HG03280 (cell line): ENCODE data around the gene SLC2A2.

Source experiments
- ATAC-seq: cut with Tn5 transposase; IDR thresholded peaks from one replicate; pipeline ENCODE4 v1.9.1; 2021; ENCODE audit warnings: mild to moderate bottlenecking, moderate library complexity; ENCODE audit not compliant: unreplicated experiment

SLC2A2 gene

DNA sequence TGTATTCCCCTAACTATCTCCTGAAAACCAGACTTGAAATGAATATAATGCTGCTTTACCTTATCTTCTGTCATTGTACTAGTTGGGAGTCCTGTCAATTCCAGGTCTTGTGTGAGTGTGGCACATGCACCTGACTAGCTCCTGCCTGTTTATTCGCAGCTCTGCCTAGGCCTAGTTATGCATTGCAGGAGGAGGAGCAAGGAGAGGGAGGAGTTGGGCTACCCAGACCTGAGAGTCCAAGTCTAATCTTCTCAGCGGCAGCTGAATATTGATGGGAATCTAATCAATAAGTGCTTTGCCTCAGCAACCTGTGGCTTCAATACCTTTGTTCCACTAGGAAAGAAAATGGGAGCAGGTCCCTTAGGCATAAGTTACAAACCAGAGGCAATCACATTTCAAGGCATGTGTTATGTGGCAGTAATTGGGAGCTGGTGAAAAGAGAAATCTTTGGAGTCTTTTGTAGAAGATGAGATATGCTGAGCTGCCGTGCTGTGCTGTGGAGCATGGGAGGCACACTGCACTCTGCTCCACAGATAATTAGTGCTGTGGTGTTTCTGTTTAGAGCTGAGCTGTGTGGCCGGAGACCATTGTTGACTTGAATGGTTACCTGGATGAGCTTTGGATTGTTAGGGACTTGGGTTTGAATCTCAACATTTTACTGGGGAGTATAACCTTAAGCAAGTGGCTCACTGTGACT lies at the start of gene SLC2A2:
SLC2A2 (minus strand) TSS at position 124 of the 697 bp plus-strand sequence; CDS start at position 74, 50 bp downstream.
- no peak for ATAC-seq

DNA sequence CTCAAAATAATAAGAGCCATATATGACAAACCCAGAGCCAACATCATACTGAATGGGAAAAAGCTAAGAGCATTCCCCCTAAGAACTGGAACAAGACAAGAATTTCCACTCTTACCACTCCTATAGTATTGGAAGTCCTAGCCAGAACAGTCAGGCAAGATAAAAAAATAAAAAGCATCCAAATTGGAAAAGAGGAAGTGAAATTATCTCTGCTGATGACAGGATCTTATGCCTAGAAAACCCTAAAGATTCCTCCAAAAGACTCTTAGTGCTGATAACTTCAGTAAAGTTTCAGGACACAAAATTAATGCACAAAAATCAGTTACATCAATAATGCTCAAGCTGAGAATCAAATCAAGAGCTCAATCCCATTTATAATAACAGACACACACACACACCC lies 45.9 kb upstream of the SLC2A2 start:
- ATAC-seq, result no peak

GRCh38 chr3:171068658-171069057 lies 42.1 kb upstream of the SLC2A2 start:
- ATAC-seq, result no peak

DNA sequence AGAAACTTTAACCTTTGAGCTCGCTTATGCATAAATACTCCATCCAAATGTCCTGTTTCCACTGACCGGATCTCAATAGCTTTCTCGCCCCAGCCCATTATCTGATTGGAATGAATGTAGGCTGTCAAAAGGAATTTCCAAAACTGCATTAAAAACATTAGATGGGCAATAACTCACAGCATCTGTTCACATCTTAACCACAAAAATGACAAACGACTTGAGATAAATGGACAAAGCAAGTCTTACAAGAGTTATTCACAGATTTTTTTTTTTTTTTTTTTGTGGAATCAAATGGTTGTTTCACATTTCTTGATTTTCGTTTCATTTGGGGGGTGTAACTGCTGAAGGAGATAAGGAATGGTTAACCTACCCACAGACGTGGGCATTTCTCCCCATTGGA lies 39.7 kb upstream of the SLC2A2 start:
- no peak for ATAC-seq

GRCh38 chr3:171065732-171066131 lies 39.2 kb upstream of the SLC2A2 start:
- no peak for ATAC-seq

DNA sequence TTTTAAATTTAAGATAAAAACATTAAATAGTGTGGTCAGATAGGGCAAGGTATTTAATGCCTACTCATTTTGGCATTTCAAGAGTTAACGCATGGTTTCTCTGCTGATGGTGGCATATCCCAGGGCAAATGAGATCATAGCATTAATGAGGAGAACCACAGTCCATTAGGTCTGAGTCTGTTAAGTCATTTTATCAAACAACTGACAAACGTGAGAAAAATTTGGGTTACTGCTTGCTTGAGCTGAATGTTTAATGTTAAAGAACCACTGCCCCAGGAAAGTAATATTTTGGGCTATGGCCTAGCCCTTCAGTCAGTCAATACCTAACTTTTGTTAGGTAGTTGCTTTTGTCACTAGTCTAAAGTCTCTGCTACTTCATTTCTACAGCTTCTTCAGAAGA lies 37.9 kb upstream of the SLC2A2 start:
- ATAC-seq, result no peak

DNA sequence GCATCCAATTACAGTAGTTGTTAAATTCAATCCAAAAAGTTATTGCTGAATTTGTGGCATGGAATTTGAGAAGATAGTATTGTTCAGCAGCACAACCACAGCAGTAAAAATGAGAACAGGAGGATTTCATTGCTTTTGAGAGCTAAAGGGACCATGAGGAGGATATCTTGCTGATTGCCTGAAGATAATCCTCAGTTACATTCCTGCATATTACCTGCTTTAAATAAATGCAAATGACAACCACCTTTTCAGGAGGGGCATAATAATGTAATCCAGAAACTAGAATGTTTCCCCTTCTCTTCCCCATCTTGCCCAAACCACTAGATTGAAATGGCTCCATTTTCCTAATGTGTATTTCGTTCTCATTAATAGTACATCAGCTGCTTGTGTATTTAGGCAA lies 35.2 kb upstream of the SLC2A2 start:
- no peak for ATAC-seq

DNA sequence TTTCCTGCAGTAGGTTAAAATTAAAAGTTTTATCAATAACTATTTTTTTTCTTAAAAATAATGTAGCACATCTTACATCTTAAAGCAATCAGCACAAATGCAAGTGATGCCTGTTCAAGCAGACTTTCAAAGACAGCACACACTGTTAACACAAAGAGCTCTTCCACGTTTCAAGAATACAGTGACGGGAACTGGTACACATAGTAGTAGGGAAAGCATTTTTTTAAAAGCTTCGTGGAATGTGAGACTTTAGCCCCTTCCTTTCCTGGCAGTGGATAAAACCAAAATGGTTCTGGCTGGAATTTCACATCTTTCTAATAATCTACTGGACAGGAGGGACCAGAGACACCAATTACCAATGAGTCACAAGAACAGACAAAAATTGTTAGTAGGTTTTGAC lies 33.5 kb upstream of the SLC2A2 start:
- no peak for ATAC-seq

GRCh38 chr3:171058873-171059603 lies 32.5 kb upstream of the SLC2A2 start:
- no peak for ATAC-seq

DNA sequence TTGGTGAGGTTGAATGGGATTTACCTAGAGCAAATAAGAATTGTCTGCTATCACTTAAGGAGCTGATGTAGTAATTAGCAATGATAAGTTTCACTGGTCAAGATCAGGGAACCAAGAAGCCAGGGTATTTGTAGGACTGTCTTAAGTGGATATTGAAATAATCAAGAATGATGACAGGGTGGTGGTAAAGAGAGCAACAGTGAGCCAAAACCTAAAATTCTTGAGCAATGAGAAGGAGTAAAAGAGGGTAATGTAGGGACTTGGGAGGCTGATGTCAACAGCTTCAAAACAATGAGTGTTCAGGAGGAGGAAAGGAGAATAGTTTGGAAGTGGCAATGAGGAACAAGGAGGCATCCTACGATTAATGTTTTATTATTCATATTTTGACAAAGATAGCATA lies 31.5 kb upstream of the SLC2A2 start:
- no peak for ATAC-seq

DNA sequence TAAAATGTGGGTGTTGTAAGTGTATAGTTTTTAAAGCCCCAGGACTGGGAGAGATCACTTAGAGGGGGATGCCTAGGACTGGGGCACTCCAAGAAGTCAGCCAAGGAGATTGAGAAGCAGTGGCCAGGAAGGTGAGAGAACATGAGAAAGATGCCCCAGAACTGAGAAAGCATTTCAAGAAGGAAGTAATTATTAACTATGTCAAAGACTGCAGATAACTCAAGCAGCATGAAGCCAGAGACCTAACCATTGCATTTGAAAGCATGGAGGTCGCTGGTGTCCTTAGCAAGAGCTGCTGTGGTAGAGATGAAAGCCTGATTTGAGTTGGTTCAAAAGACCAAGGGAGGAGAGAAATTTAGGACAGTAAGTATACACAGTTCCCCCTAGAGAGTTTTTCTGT lies 30.6 kb upstream of the SLC2A2 start:
- ATAC-seq, result no peak

DNA sequence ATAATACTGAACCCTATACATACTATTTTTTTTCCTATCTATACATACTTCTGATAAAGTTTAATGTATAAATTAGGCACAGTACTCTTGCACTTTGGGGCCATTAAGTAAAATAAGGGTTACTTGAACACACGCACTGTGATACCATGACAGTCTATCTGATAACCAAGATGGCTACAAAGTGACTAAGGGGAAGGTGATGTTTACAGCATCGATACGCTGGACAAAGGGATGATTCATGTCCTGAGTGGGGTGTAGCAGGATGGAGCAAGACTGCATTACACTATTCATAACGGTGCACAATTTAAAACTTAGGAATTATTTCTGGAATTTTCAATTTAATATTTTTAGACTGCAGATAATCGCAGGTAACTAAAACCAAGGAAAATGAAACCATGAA lies 30.0 kb upstream of the SLC2A2 start:
- no peak for ATAC-seq

GRCh38 chr3:171055336-171056178 lies 29.0 kb upstream of the SLC2A2 start:
- no peak for ATAC-seq

- ATAC-seq, result no peak
These were observed 28.4 kb upstream of the SLC2A2 start for GRCh38 chr3:171054921-171055320.

GRCh38 chr3:171054231-171054630 lies 27.7 kb upstream of the SLC2A2 start:
- ATAC-seq, result no peak

DNA sequence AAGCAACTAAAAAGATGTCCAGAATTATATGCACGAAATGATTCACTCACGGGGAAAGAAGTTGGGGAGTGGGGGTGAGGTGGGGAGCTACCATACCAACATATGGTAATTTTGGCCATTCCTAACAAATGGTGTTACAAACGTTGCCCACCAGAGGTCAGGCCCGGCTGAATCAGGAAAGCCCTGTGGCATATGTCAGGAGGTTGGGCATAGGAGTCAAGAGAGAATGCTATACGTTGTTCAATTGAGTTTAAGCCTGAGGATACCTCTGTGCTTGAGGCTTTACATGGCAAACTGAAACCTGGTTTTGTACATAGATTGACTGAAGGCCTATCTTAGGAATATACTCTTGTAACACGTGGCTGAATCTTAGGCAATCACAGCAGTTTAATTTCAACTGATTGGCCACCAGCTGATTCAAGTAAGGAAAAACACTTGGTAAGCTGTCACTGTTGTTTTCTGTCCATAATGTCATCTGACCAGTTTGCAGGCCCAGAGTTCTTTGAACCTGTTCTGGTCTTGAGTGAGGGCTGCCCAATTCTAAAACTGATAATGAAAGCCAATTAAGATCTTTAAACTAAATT lies 23.4 kb upstream of the SLC2A2 start:
- peak; percentile 87 for ATAC-seq

DNA sequence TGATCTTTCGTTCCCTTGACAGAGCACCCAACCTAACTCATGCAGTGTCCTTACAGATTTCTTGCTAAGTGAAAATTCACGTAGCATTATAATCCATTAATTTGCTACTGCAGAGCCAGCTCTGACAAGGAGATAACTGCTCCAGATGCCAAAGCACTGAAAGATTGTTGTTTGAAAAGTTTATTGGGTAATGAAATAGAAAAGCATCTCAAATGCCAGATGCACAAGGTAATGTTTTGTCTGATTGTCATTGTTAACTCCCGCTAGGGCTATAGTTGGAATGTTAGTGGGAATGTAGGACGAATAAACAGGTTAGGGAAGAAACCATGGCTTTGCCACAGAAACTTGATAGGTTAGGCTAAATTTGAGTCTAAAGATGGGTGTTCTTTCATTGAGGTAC lies 20.2 kb upstream of the SLC2A2 start:
- ATAC-seq, result no peak

- ATAC-seq, result no peak
These were observed 18.6 kb upstream of the SLC2A2 start for GRCh38 chr3:171044835-171045793.

DNA sequence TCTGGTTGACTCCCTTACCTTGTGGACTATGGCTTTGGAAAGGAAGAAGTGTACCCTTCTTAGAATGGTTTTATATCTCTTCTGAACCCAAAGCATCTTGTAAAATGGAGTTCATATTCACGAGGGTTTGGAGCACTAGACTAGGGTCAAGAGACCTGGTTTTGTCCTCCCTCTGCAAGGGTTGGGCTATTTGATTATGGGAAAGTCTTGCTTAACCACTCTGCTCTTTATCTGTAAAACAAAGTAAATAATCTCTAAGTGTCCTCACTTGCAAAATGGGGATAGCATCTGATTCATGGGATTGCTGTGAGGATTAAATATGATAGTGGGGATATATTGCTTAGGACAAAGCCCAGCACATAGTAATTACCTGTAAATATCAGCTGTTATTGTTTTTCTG lies 17.9 kb upstream of the SLC2A2 start:
- ATAC-seq, result no peak

DNA sequence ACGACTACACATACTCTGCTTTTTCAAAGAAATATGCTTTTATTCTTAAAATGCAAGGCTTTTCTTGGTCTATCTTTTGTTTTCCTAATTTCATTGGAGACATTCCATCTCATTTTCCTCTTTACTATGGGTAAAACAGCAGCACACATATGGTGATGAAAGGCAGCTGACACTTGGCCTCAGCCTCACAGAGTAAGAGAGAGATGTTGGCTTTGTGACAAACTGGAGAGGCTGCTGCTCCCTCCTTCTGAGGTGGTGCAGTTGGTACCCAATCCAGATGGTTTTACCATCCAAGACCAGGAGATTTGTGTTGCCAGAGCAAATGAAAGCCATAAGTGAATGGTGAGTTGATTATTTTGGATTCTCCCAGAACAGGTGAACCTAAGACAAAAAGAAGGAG lies 13.2 kb upstream of the SLC2A2 start:
- ATAC-seq, result no peak
